SU-DHL-6 (cell line): ENCODE data around the gene HLA-F.

Experiments used
- EZH2phosphoT487 ChIP-seq: fragments of 200-600 bp; sonication (generic), shearing (Covaris generic); conservative IDR thresholded peaks from 2 replicates; pipeline ENCODE4 v1.6.1; 2018; ENCODE audit warnings: mild to moderate bottlenecking, antibody characterized with exemption, low read length, moderate library complexity, mixed read lengths
- TF ChIP-seq, protein P1 (sequence below): fragments of 200-600 bp; sonication (generic); IDR thresholded peaks from one replicate; pipeline ENCODE4 v1.5.1; 2017; ENCODE audit warnings: antibody characterized with exemption, mild to moderate bottlenecking, low read length, moderate library complexity; ENCODE audit not compliant: insufficient read depth, poor library complexity, severe bottlenecking

DNA sequence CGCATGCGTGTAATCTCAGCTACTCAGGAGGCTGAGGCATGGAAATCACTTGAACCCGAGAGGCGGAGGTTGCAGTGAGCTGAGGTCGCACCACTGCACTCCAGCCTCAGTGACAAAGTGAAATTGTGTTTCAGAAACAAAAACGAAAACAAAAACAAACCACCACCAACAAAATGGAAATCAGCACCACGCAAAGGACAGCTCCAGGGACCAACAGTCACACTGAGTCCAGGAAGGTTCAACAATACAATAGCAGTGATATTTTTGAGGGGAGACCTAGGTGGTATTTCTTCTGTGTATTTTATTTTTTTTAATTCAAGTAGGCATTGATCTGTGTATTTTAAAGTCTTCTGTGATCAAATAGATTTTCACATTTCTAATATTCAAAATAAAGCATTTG lies 9.8 kb downstream of the HLA-F start:
- TF ChIP-seq, protein P1, sequence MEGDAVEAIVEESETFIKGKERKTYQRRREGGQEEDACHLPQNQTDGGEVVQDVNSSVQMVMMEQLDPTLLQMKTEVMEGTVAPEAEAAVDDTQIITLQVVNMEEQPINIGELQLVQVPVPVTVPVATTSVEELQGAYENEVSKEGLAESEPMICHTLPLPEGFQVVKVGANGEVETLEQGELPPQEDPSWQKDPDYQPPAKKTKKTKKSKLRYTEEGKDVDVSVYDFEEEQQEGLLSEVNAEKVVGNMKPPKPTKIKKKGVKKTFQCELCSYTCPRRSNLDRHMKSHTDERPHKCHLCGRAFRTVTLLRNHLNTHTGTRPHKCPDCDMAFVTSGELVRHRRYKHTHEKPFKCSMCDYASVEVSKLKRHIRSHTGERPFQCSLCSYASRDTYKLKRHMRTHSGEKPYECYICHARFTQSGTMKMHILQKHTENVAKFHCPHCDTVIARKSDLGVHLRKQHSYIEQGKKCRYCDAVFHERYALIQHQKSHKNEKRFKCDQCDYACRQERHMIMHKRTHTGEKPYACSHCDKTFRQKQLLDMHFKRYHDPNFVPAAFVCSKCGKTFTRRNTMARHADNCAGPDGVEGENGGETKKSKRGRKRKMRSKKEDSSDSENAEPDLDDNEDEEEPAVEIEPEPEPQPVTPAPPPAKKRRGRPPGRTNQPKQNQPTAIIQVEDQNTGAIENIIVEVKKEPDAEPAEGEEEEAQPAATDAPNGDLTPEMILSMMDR = no peak
- TF ChIP-seq EZH2phosphoT487 = no peak
